UCSD-AML1 (cell line): ENCODE results near the gene CLDN24.
A peak's percentile ranks its signal among the peaks of the same experiment; 100 is the strongest.

Experiments
- DNase-seq: peaks from one replicate; lab custom pipeline; 2025; ENCODE audit not compliant: unreplicated experiment; lab: John Stamatoyannopoulos, UW

The CLDN24 gene

GRCh38 chr4:183322326-183322725 lies at the start of gene CLDN24:
CLDN24 (minus strand) TSS chr4:183322426; CDS start chr4:183322426, 0 bp downstream.
- no peak for DNase-seq

GRCh38 chr4:183370786-183371185 lies 48.6 kb upstream of the CLDN24 start:
- no peak for DNase-seq

DNA sequence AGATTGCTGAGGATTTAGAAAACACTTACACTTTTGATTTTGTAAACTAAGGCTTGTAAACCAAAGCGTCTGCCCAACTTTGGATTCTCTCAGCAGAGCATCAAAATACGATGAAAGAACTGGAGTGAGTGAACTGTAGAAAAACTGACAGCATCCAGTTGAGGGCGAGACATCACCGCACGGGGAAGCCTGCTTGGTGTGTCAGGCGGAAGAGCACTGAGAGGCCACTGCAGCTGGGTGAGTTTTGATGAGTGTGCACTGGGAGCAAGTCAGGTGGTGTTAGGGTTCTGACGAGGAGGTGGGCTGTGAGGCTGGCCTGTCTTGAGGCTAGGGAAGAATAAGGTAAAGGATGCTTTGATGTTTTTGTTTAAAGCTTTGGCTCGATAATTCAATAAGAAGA lies 46.8 kb upstream of the CLDN24 start:
- DNase-seq, result no peak

- DNase-seq, result no peak
These were observed 44.1 kb upstream of the CLDN24 start for GRCh38 chr4:183366206-183366835.

DNA sequence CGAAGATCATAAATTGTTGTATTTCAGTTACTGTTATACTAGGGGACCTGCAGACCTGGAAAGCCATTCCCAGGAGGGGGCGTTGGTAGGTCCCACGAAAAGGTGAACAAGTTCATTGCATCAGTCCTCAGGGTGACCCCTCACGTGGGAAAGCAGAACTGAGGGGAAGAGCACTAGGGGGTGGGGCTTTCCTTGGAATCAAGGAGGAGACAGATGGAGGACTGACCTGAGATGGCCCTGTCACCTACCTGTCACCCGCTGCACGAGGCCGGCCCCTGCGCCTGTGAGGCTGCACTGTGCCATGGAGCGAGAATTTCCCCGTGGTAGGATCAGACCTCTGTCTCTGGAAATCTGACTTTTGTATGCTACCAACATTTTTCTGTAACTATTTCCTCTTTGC lies 41.8 kb upstream of the CLDN24 start:
- DNase-seq, result no peak

GRCh38 chr4:183362916-183363542 lies 40.8 kb upstream of the CLDN24 start:
- peak; percentile 32 for DNase-seq

DNA sequence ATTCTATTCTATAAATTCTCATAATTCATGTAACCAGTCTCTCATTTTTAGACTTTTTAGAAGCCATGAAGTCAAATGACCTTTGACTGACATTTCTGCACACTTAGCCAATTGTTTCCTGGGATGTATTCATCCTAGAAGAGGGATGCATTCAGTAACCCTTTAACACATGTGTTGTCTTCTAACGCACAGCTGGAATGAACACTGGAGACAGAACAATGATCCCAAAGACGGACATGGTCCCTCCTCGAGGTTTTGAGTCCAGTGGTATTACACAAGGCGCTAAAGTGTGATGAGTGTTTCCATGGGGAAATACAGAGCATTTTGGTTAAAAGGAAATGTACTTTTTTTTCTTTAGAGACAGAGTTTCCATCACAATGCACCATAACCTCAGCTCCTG lies 39.8 kb upstream of the CLDN24 start:
- DNase-seq, result no peak

- DNase-seq, result no peak
These were observed 38.1 kb upstream of the CLDN24 start for GRCh38 chr4:183360161-183360919.

- DNase-seq, result no peak
These were observed 36.1 kb upstream of the CLDN24 start for GRCh38 chr4:183358215-183358755.

DNA sequence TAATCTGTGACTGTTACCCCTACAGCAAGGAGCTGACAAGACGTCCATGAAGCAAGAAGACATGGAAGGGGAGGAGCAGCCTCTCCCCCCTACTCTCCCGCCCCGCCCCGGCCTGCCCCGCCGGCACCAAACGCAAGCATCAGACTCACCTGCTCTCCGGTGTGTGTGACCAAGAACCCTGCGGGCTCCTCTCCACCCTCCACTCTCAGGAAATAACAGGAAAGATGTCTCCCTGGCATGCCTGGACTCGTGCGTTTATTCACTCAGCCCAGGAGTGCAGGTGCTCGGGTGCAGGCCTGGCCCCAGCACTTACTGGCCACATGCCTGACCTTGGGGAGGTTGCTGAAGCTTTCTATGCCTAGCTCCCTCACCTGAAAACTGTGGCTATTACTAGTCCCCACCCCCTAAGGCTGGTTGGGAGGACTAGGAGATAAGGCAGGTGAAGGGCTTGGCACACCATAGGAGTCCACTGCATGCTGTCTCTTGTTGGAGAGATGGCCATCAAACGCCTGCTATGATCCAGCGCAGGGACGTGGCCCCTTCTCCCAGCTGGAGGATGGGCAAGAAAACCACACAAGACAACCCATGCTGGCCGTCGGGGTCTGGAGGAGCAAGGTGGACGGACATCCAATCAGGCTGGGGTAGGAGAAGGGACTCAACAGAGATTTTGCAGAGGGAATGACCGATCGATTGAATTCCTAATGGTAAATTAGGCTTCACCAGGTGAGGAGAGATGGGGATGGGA lies 34.9 kb upstream of the CLDN24 start:
- DNase-seq, result no peak

DNA sequence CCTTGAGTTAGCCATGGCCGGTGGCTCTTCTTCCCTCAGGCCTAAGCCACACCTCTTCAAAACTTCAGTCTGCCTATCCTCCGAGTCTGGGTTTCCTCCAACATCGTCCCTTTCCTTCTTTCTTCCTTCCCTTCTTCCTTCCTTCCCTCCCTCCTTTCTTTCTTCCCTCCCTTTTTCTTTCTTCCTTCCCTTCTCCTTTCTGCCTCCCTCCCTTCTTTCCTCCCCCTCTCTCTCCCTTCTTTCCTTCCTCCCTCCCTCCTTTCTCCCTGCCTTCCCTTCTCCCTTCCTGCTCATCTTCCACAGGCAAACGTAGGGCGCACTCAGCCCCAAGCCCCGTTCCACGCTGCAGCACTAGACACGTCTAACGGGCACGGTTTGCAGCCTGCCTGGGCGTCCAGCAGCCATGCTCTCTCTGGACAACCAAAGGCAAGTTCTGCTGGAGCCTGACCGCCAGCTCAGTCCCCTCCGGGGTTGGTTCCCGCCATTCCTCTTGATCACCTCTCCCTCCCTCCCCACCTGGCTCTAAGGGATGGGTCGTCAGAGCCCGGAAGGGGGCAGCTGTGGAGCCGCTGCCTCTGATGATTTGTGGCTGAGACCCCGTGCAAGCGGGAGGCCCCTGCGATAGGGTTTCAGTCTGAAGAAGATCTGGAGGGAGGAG lies 34.1 kb upstream of the CLDN24 start:
- no peak for DNase-seq

DNA sequence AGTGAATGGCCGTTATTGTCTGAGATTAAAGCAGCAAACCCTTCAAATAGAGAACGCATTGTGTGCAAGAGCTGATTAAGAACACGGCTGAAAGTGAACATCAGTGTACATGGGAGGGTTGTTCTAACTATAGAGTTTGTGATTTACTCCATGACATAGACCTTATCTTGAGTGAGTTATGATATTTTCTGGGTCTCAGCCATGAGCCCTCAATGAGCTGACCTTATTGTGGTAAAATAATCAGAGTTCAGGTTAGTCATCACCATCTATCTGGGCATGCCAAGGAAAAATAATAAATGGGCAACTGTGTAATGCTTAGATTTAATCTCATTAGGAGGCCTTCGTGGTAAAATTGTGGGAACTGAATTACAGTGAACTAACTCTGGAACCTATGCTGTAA lies 33.2 kb upstream of the CLDN24 start:
- DNase-seq, result no peak

DNA sequence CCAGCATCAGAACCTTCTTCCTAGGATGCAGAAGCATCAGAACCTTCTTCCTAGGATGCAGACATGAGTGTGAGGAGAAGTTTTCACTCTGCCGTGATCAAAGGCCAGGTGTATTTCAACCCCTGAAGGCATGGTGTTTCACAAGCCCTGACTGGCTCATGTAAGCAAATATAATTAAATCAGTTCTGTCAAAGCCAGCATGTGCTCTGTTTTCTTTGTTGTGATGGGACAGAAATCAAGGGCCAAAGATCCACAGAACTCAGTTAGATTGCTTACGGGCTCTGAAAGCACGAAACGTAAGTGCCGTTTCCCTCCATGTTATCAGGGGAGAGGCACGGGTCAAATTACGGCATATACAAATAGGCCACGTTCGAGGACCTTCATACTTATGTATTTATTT lies 32.0 kb upstream of the CLDN24 start:
- DNase-seq, result no peak

DNA sequence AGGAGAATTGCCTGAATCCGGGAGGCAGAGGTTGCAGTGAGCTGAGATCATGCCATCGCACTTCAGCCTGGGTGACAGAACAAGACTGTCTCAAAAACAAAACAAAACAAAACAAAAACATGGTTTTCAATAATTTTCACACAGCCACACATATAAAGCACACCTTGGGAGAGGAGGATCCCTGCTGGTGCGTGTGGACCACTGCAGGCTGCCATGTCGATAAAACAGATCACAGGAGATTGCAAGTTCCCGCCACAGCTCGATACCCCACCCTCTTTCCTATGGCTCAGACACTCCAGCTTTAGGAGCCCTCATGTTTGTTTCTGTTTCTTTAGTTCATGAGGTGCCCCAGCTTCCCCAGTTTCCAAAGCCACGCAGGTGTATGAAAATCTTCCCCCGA lies 31.3 kb upstream of the CLDN24 start:
- DNase-seq, result no peak

- no peak for DNase-seq
These were observed 30.3 kb upstream of the CLDN24 start for GRCh38 chr4:183352546-183352945.

GRCh38 chr4:183350317-183351071 lies 28.3 kb upstream of the CLDN24 start:
- no peak for DNase-seq

DNA sequence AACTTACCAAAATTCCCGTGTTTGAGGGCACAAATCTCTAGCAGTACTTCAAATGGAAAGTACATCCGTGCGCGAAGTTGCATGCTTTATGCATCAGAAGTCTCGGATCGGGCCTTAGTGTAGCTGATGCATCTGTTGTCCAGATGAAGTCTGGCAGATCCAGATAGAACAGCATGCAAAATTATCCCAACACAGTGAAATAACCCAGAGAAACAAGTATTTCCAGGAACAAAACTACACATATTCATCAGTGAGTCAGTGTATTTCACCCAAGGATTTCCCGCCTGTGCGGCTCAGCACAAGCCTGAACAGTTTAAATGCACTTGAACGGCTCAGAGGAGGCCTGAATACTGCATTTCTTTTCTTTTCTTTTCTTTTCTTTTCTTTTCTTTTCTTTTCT lies 27.4 kb upstream of the CLDN24 start:
- DNase-seq, result no peak

DNA sequence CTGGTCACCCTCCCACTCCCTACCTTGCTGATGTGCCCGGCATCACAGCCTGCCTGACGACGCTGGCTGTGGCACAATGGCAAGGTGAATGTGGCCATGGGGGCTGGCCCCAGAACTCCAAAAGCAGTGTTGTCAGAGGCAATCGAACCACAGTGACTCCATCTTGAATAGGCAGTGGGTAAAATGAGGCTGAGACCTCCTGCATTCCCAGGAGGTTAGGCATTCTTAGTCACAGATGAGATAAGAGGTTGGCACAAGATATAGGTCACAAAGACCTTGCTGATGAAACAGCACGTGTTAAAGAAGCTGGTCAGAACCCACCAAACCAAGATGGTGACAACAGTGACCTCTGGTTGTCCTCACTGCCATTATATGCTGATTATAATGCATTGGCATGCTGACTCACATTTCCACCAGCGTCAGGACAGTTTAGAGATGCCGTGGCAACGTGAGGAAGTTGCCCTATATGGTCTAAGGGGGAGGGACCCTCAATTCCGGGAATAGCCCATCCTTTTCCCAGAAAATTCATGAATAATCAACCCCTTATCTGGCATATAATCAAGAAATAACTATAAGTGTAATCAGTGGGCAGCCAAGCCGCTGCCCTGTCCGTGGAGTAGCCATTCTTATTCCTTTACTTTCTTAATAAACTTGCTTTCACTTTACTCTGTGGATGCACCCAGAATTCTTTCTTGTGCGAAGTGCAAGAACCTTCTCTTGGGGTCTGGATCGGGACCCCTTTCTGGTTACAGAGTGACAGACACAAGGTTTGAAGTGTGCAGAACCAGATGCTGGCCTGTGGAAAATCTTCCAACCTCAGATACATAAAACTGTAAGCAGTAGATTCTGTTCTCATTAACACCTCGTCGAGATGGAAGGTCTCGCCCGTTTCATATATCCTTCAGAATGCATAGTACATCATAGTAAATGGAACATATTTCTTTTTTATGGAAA lies 26.8 kb upstream of the CLDN24 start:
- DNase-seq, result peak; percentile 36

DNA sequence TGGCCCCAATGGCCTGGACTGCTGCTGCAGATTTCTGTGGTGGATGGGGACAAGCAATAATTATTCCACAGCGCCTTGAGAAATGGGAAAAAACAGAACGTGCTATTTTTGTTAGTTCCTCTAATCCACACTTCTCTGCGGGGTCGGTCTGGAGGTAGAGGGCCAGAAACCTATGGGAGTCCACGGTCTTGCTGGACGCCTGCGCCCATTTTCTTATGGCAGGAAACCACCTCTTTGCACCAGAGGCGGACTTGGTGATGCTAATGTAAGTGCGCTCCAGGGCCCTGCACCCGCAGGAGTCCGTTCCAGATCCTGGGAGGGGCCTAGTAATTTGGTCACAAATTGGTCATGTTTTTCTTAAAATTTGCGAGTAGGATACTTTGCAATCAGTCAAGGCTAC lies 25.9 kb upstream of the CLDN24 start:
- peak; percentile 19 for DNase-seq
